GM12878 (cell line): ENCODE results near the gene KCND3. TPM values are rescaled to one million over a fixed set of nuclear protein-coding genes. Genes with fewer than 3 reads are reported as not detected.

ENCODE experiments used
- ATAC-seq: fragments of 200-7000 bp; cut with Tn5 transposase; 3 replicates; pipeline ENCODE4 v1.9.1; 2020; ENCODE audit warnings: mild to moderate bottlenecking, moderate library complexity
- BruUV-seq: library from RNA; stranded (reverse); fragments of 400-500 nt; replicated peaks from 2 replicates; lab custom pipeline; 2021; lab: Mats Ljungman, UMichigan
- CTCF ChIA-PET: fragments of 300-600 bp; sonication (Branson Sonifier 250); formaldehyde crosslinking; extraction: SDS; loops from one replicate; lab custom pipeline; 2021; ENCODE audit warnings: inconsistent platforms; lab: Yijun Ruan, JAX
- POLR2A ChIA-PET: fragments of 350-600 bp; formaldehyde crosslinking; extraction: SDS; loops from one replicate; lab custom pipeline; 2021; ENCODE audit warnings: inconsistent platforms; lab: Charles Lee
- RAD21 ChIA-PET: fragments of 300-600 bp; sonication (Branson Sonifier 250); formaldehyde crosslinking; loops from one replicate; lab custom pipeline; 2023; ENCODE audit warnings: antibody characterized with exemption; ENCODE audit not compliant: unreplicated experiment; lab: Charles Lee
- SMC1A ChIA-PET: fragments of 300-600 bp; sonication (Branson Sonifier 250); formaldehyde crosslinking; loops from one replicate; lab custom pipeline; 2023; ENCODE audit not compliant: unreplicated experiment, uncharacterized antibody; lab: Charles Lee
- DNase-seq: peaks from one replicate; pipeline ENCODE4 v3.0.0-alpha.2; 2011; ENCODE audit warnings: low read depth, low spot score
- FAIRE-seq: peaks from 3 replicates; lab custom pipeline; 2011; peaks lifted over from hg19 to GRCh38; lab: Jason Lieb, UNC
- H2AFZ ChIP-seq: 2 replicates; pipeline ENCODE4 v1.6.0; 2011; ENCODE audit warnings: low read depth, low read length, control low read depth; ENCODE audit not compliant: control insufficient read depth
- H3K27ac ChIP-seq: 2 replicates; pipeline ENCODE4 v1.5.1; 2011; ENCODE audit warnings: control low read depth; ENCODE audit not compliant: control insufficient read depth, insufficient read depth
- H3K27me3 ChIP-seq, 2 experiments: replicated peaks in 1 of 2; 2 replicates each; pipeline versions ENCODE4 v1.6.0 to v1.6.1; 2011; ENCODE audit warnings: low read length in 1 of 2; ENCODE audit not compliant: control insufficient read depth in 2 of 2, insufficient read depth in 2 of 2
- H3K36me3 ChIP-seq, 2 experiments: 2 replicates each; pipeline ENCODE4 v1.5.1; 2011; ENCODE audit warnings: low read length in 1 of 2; ENCODE audit not compliant: control insufficient read depth in 2 of 2, insufficient read depth in 2 of 2
- H3K4me1 ChIP-seq: 2 replicates; pipeline ENCODE4 v1.6.1; 2011; ENCODE audit warnings: mild to moderate bottlenecking, low read length, moderate library complexity, mixed read lengths; ENCODE audit not compliant: control insufficient read depth, insufficient read depth
- H3K4me2 ChIP-seq: 2 replicates; pipeline ENCODE4 v1.6.0; 2011; ENCODE audit warnings: control low read depth; ENCODE audit not compliant: control insufficient read depth, insufficient read depth
- H3K4me3 ChIP-seq: fragments of 200-600 bp; sonication (generic); 2 replicates; pipeline ENCODE4 v1.5.1; 2016
- H3K79me2 ChIP-seq: 2 replicates; pipeline ENCODE4 v1.6.0; 2011; ENCODE audit warnings: low read length; ENCODE audit not compliant: control insufficient read depth, insufficient read depth
- H3K9ac ChIP-seq: 2 replicates; pipeline ENCODE4 v1.8.0; 2011; ENCODE audit warnings: low read length, control low read depth, mixed read lengths; ENCODE audit not compliant: control insufficient read depth, insufficient read depth
- H3K9me3 ChIP-seq: replicated peaks from 3 replicates; pipeline ENCODE4 v1.5.1; 2011; ENCODE audit warnings: mild to moderate bottlenecking, low read length; ENCODE audit not compliant: control insufficient read depth, insufficient read depth
- H4K20me1 ChIP-seq: 2 replicates; pipeline ENCODE4 v1.6.0; 2011; ENCODE audit not compliant: control insufficient read depth, insufficient read depth
- BRCA1 ChIP-seq: IDR thresholded peaks from 2 replicates; pipeline ENCODE4 v1.6.1; 2011; ENCODE audit warnings: low read depth, low read length, improper control_type of control experiment
- CBFB ChIP-seq: IDR thresholded peaks from 2 replicates; pipeline ENCODE4 v1.6.1; 2016; ENCODE audit warnings: antibody characterized with exemption, low read depth
- CEBPB ChIP-seq, 2 experiments: fragments of 150-350 bp in 1 of 2; IDR thresholded peaks; 2 replicates each; pipeline ENCODE4 v1.6.1; 2012 to 2014; ENCODE audit warnings: low read depth in 2 of 2, low read length in 2 of 2, borderline replicate concordance in 1 of 2, inconsistent platforms in 1 of 2
- CHD2 ChIP-seq: IDR thresholded peaks from 2 replicates; pipeline ENCODE4 v1.6.1; 2011; ENCODE audit warnings: low read depth, low read length, improper control_type of control experiment, borderline replicate concordance
- CREB1 ChIP-seq: IDR thresholded peaks from 2 replicates; pipeline ENCODE4 v1.6.1; 2012; ENCODE audit warnings: low read depth, mild to moderate bottlenecking, inconsistent platforms
- HSF1 ChIP-seq: fragments of 150-350 bp; IDR thresholded peaks from 2 replicates; pipeline ENCODE4 v1.6.1; 2014; ENCODE audit warnings: mild to moderate bottlenecking, low read depth, low read length
- IKZF1 ChIP-seq: fragments of 450-650 bp; conservative IDR thresholded peaks from 2 replicates; pipeline ENCODE4 v1.6.1; 2017; ENCODE audit warnings: antibody characterized with exemption, mild to moderate bottlenecking
- IRF3 ChIP-seq: fragments of 450-650 bp; IDR thresholded peaks from 2 replicates; pipeline ENCODE4 v1.6.1; 2014; ENCODE audit warnings: mild to moderate bottlenecking
- IRF4 ChIP-seq: IDR thresholded peaks from 2 replicates; pipeline ENCODE4 v1.6.1; 2011; ENCODE audit warnings: low read depth, low read length
- LARP7 ChIP-seq: fragments of 450-650 bp; IDR thresholded peaks from 2 replicates; pipeline ENCODE4 v1.6.1; 2017; ENCODE audit warnings: mild to moderate bottlenecking
- NFYA ChIP-seq: IDR thresholded peaks from 2 replicates; pipeline ENCODE4 v1.6.1; 2011; ENCODE audit warnings: low read depth, mild to moderate bottlenecking, low read length, improper control_type of control experiment, borderline replicate concordance
- PBX3 ChIP-seq: IDR thresholded peaks from 2 replicates; pipeline ENCODE4 v1.6.1; 2011; ENCODE audit warnings: mild to moderate bottlenecking, low read depth, low read length, moderate library complexity; ENCODE audit not compliant: insufficient replicate concordance
- RCOR1 ChIP-seq: conservative IDR thresholded peaks from 2 replicates; pipeline ENCODE4 v1.6.1; 2012; ENCODE audit warnings: low read depth, low read length, improper control_type of control experiment
- SRF ChIP-seq, 2 experiments: IDR thresholded peaks; 2 replicates each; pipeline ENCODE4 v1.6.1; 2011; ENCODE audit warnings: low read depth in 2 of 2, low read length in 2 of 2, mild to moderate bottlenecking in 1 of 2, moderate library complexity in 1 of 2
- ZBED1 ChIP-seq: IDR thresholded peaks from 2 replicates; pipeline ENCODE4 v1.6.1; 2016; ENCODE audit warnings: borderline replicate concordance
- ZBTB40 ChIP-seq: fragments of 450-650 bp; IDR thresholded peaks from 2 replicates; pipeline ENCODE4 v1.6.1; 2016; ENCODE audit warnings: mild to moderate bottlenecking, moderate library complexity, borderline replicate concordance
- ZNF274 ChIP-seq: IDR thresholded peaks from one replicate; pipeline ENCODE4 v1.8.0; 2011; ENCODE audit not compliant: insufficient read length, insufficient read depth
- in situ Hi-C: fragments of 300-500 bp; cut with MboI; formaldehyde crosslinking; loops from 9 replicates; pipeline ENCODE4 v1.14.3; 2018; ENCODE audit warnings: mixed read lengths
- intact Hi-C: fragments of 100-400 bp; cut with micrococcal nuclease; formaldehyde crosslinking; loops from one replicate; pipeline ENCODE4 v1.14.2; 2022; ENCODE audit not compliant: unreplicated experiment
- polyA plus RNA-seq, 11 experiments: library from polyadenylated mRNA; depleted of rRNA in 4 of 11; unstranded in 6 of 11; stranded (reverse) in 5 of 11; fragments of >200 nt; fragmentation: Nextera tagmentation in 4 of 11; fragmentation: Illumina TruSeq in 1 of 11; extraction: Ambion mirVana in 4 of 11; extraction: Trizol in 1 of 11; gene quantifications; 1 replicate in 1 of 11; 2 replicates in 10 of 11; pipeline versions ENCODE4 v1.2.1 to v1.2.3, GENCODE V29; 2011 to 2016; ENCODE audit warnings: inconsistent platforms in 2 of 11, missing spikeins in 2 of 11, low read depth in 1 of 11
- total RNA-seq, 4 experiments: library from RNA; depleted of rRNA in 3 of 4; stranded (reverse); fragments of >200 nt in 3 of 4; fragmentation: Illumina TruSeq in 1 of 4; extraction: Trizol in 1 of 4; gene quantifications; 2 replicates each; pipeline versions ENCODE4 v1.2.1 to v1.2.3, GENCODE V29; 2013 to 2021

The KCND3 gene
- total and polyA plus RNA-seq, 10 of the 15 experiments (the other 5 are each of a cell fraction or from before 2014, with no cell fraction given) = 0.02 TPM; not detected in 9

GRCh38 chr1:111768625-111769024 lies 220.8 kb downstream of the KCND3 start:
- intact Hi-C loops = loop anchor here (1.0 to 10.0 kb wide), 4 partner anchors 53 to 546 kb away; no protein-coding TSS in a partner anchor
- FAIRE-seq = no peak
- SMC1A ChIA-PET = interaction anchor here (0.8 to 6.7 kb wide), 26 partner anchors 8 to 738 kb away, joined by 3 to 101 read pairs (median 6); partner anchors contain the start of gene DDX20
- BruUV-seq = no TSS peak
- Histone ChIP-seq H3K27me3 (no peaks in the 10 kb centered on the region), H3K4me2 (no peak overlapping the region), H3K36me3 (peaks cover 0 to 19% of the 10 kb centered on the region in 2 experiments; a peak in 2 of 4 replicates), H2AFZ (no peak overlapping the region), H3K9me3 (no peaks in the 10 kb centered on the region), H3K9ac (no peak overlapping the region), H3K4me1 (no peaks in the 10 kb centered on the region), H3K79me2 (no peaks in the 10 kb centered on the region; the same call in 1 of the 2 replicates), H3K4me3 (no peak overlapping the region), H3K27ac (no peak overlapping the region), H4K20me1 (no peaks in the 10 kb centered on the region)
- POLR2A ChIA-PET = interaction anchor here (1.1 kb wide), 1 partner anchor 261 kb away, joined by 3 read pairs; no protein-coding TSS in a partner anchor
- CTCF ChIA-PET = interaction anchor here (0.7 to 8.7 kb wide), 30 partner anchors 8 to 1003 kb away, joined by 3 to 119 read pairs (median 5); partner anchors contain the start of genes DDX20 and INKA2
- RAD21 ChIA-PET = interaction anchor here (1.0 to 5.0 kb wide), 16 partner anchors 8 to 987 kb away, joined by 3 to 58 read pairs (median 7); partner anchors contain the start of gene DDX20
- peak; percentile 25; the same call in 2 of the 3 replicates for ATAC-seq
- in situ Hi-C loops = loop anchor here (10.0 kb wide), 1 partner anchor 544 kb away; the partner anchor contains the start of gene CHI3L2
- no peak for DNase-seq
- TF ChIP-seq HSF1 (no peak), PBX3 (no peak), NFYA (no peak), CREB1 (no peak), IKZF1 (no peak), CEBPB (IDR thresholded peaks at IDR 0.05; ENCODE audit: borderline replicate concordance in 1 of 2, low read depth in 2 of 2, low read length in 2 of 2) (no peak), ZNF274 (no peak), RCOR1 (no peak), IRF4 (no peak), BRCA1 (no peak), CBFB (no peak), ZBTB40 (no peak), CHD2 (no peak), SRF (IDR thresholded peaks at IDR 0.05; ENCODE audit: low read depth in 2 of 2, low read length in 2 of 2) (no peak), IRF3 (no peak), ZBED1 (no peak), LARP7 (no peak)
